GM12873 (cell line): ENCODE results near the gene CUX1.

Experiments used
- TF ChIP-seq, protein P1 (sequence below): IDR thresholded peaks from 2 replicates; pipeline ENCODE4 v1.5.1; 2012; ENCODE audit warnings: low read depth, mild to moderate bottlenecking, moderate library complexity, low read length, control low read depth; ENCODE audit not compliant: insufficient read depth; ENCODE audit errors: missing control alignments

The CUX1 gene

DNA sequence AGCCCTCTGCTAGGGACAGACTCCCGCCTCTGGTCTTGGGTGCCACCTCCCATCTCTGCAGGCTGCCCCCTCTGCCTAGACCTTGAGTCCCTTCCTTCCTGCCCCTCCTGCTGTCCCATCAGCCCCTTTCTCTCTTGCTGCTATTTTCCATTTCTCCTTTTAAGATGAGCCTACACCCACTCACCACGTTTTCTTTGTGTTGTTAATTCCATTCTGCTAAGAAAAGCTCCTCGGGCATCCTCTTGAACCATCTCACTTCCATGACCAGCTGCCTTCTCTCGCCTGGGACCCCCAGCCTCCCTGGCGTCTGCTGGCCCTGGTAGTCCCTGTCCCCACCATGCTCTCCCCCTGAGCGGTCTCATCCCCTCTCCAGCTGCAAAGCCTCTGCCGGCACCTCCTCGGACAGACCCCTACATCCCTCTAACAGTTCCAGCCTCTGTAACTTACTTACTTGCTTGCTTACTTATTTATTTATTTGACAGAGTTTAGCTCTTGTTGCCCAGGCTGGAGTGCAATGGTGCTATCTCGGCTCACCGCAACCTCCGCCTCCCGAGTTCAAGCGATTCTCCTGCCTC is 373.4 kb downstream of the CUX1 start:
- TF ChIP-seq, protein P1, sequence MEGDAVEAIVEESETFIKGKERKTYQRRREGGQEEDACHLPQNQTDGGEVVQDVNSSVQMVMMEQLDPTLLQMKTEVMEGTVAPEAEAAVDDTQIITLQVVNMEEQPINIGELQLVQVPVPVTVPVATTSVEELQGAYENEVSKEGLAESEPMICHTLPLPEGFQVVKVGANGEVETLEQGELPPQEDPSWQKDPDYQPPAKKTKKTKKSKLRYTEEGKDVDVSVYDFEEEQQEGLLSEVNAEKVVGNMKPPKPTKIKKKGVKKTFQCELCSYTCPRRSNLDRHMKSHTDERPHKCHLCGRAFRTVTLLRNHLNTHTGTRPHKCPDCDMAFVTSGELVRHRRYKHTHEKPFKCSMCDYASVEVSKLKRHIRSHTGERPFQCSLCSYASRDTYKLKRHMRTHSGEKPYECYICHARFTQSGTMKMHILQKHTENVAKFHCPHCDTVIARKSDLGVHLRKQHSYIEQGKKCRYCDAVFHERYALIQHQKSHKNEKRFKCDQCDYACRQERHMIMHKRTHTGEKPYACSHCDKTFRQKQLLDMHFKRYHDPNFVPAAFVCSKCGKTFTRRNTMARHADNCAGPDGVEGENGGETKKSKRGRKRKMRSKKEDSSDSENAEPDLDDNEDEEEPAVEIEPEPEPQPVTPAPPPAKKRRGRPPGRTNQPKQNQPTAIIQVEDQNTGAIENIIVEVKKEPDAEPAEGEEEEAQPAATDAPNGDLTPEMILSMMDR, result no peak

DNA sequence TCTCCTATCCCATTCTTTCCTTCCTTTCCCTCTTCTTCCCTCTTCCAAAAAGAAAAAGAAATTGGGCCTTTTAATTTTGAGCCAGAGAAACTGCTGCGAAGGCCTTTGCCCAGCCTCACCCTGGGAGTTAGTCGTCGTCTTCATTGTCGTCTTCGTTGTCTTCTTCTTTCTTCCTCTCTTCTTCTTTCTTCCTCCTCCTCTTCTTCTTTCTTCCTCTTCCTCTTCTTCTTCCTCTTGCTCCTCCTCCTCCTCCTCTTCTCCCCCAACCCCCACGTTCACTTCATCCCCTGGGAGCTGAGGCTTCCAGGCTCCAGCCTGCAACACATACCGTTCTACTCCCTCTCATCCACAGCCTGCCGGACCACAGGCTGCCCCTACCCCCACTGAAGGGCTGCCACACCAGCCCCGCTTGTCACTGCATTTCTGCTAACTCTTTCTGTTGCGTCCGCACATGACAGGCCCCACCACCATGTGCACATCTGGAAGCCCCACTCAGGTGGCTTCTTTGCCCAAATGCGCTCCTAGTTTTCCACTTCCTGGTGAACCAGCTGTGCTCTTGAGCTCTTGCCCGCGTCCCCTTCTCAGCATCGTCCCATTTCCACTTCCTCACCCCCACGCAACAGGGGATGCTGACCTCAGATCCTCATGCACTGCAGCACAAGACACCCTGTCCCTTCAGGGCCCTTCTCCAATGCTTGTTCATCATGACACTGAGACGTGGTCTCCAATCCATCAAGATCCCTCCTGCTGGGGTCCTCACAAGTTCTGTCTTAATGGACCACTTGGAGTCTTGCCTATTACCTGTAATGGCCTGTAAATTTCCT is 374.3 kb downstream of the CUX1 start:
- TF ChIP-seq, protein P1, result no peak

DNA sequence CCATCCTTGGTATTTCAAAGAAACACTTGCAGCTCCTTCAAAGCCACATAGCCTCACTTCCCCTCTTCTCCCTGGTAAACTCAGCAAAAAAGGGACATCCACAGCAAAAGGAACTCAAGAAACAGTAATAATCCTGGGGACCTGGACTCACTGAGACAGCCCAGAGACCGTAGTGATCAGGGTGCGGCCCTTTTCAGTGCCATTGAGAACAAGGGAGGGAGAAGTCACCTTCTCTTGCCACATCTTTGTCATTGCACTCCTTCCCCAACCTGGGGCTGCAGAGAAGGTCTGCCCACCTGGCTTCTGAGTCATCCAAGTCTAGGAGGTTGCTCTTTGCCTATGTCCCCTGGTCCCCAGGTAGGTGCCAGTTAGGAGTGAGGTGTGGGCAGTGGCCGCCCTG is 375.4 kb downstream of the CUX1 start:
- TF ChIP-seq, protein P1, result no peak

DNA sequence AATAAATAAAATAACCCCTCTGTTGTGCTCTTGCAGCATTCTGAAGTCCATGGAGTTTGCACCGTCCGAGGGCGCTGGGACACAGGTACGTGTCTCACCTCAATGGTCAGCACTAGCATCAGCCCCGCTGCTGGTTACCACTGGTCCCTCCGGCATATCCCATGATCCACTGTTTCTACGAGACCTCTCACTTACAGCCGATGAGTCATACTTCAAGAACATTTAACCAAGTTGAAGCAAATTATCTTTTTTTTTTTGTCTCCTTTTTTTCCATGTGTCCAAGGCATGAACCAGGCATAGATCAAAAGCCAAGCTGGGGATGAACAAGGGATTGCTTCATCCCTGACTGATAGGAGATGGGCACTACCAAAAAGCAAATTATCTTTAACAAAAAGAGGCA is 376.4 kb downstream of the CUX1 start:
- TF ChIP-seq, protein P1, result no peak

- TF ChIP-seq, protein P1, result no peak
Observed at GRCh38 chr7:102195361-102195760, 377.9 kb downstream of the CUX1 start.

DNA sequence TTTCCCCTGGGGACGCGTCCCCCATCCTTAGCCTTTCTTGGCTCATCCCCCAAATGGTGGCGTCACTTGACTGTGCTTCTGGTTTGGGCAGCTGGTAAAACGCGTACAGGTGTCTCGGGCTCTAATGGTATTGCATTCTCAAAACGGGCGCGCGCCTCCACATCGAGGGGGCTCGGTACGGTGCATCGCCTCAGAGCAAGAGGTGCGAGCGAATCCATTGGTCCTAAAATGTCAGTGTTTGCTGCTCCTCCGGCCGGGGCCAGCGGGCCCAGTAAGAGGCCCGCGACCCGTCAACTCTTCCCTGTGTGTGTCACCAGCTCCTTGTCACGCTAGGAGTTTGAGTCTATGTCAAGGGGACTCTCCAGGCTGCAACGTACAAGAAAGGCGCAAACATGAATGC is 378.6 kb downstream of the CUX1 start:
- TF ChIP-seq, protein P1, result no peak

- TF ChIP-seq, protein P1, result no peak
Observed at GRCh38 chr7:102197161-102197560, 379.7 kb downstream of the CUX1 start.
